ENCODE data around the gene XYLT1.

The XYLT1 gene

DNA sequence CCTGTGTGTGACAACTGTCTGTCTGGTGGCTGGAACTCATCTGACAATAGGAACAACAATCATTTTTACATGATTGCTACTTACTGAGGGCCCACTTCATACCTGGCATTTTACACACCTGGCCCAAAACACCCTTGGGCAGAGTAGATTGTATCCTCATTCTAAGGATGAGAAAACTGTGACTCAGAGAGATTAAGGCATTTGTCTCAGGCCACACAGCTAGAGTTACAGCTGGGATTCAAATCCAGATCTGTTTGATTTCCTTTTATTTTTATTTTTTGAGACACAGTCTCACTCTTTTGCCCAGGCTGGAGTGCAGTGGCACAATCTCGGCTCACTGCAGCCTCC lies 242.1 kb downstream of the XYLT1 start:
- no peak overlapping the region for H3K4ac ChIP-seq (ENCODE audit: low read depth, low read length)
- no peaks in the 10 kb centered on the region for H3K4me1 ChIP-seq (ENCODE audit: control insufficient read depth, low read depth, low read length)
- H3K79me2 ChIP-seq (ENCODE audit: control insufficient read depth, insufficient read depth, low read length) = no peaks in the 10 kb centered on the region
- no peak overlapping the region for H2BK15ac ChIP-seq (replicated peaks; ENCODE audit: low read depth)
- WGBS (ENCODE audit: extremely low coverage, insufficient coverage, low lambda C conversion rate) = no CpG with 5 or more reads among the region's 1 CpG
- H3K36me3 ChIP-seq (ENCODE audit: control insufficient read depth, insufficient read depth, low read length) = no peaks in the 10 kb centered on the region
- H4K8ac ChIP-seq (ENCODE audit: low read depth, low read length) = no peak overlapping the region
- no peak overlapping the region for H3K18ac ChIP-seq (ENCODE audit: low read length)
- H3K9ac ChIP-seq (ENCODE audit: low read length) = no peak overlapping the region
- no peak overlapping the region for H3K4me3 ChIP-seq (ENCODE audit: low read length)
- H2BK120ac ChIP-seq (ENCODE audit: low read depth, low read length) = no peak overlapping the region
- no peaks in the 10 kb centered on the region for H3K27me3 ChIP-seq (ENCODE audit: insufficient read depth, low read length, poor library complexity)
- no peak for DNase-seq
- no peak overlapping the region for H3K4me2 ChIP-seq (ENCODE audit: low read length)
- no peak overlapping the region for H3K23ac ChIP-seq (ENCODE audit: low read length)
- H3K27ac ChIP-seq (ENCODE audit: low read depth, low read length) = no peak overlapping the region
- no peak overlapping the region for H3K56ac ChIP-seq (ENCODE audit: low read length)
- no peak overlapping the region for H4K5ac ChIP-seq (ENCODE audit: low read length)
- no peak overlapping the region for H2BK5ac ChIP-seq (ENCODE audit: low read length)
- H3K79me1 ChIP-seq (ENCODE audit: low read length) = peaks cover 3% of the 10 kb centered on the region
- H2AK5ac ChIP-seq (ENCODE audit: low read length) = no peak overlapping the region

DNA sequence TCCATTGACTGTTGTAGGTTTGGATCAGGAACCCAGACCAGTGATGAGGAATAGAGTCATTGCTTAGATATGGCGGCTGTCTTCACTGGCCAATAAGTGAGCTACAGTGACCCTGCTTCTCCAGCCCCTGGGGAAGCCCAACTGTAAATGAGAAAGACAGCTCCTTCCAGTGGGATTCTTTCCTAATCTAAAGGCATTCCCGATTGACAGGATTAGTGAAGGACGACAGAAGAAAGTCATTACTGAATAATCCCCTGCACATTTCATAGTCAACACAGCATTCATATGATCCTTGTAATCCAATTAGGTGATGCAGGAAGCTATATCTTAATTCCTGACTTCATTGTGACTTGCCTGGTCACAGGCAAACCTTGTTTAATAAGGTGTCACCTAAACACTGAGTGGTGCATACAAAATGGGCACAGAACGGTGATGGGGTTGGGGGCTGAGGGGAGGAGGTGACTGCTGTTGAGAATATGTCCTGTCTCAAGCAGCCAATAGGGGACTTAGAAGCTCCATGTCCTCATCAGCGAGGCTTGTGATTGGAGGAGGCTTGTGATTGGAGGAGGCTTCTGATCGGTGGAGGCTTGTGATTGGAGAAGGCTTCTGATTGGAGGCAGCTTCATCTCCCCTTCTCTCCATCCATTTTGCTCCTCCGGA lies 242.6 kb downstream of the XYLT1 start:
- Histone ChIP-seq H2AK5ac (ENCODE audit: low read length) (no peak overlapping the region), H3K36me3 (ENCODE audit: control insufficient read depth, insufficient read depth, low read length) (no peaks in the 10 kb centered on the region), H3K4me3 (ENCODE audit: low read length) (no peak overlapping the region)

GRCh38 chr16:17227278-17227677 lies 243.5 kb downstream of the XYLT1 start:
- DNase-seq = peak; percentile 78
- Histone ChIP-seq H3K9ac (ENCODE audit: low read length) (no peak overlapping the region), H3K23ac (ENCODE audit: low read length) (no peak overlapping the region), H2BK120ac (ENCODE audit: low read depth, low read length) (no peak overlapping the region), H2BK5ac (ENCODE audit: low read length) (no peak overlapping the region), H3K36me3 (ENCODE audit: control insufficient read depth, insufficient read depth, low read length) (no peaks in the 10 kb centered on the region), H3K4me2 (ENCODE audit: low read length) (no peak overlapping the region), H3K4ac (ENCODE audit: low read depth, low read length) (no peak overlapping the region), H3K56ac (ENCODE audit: low read length) (no peak overlapping the region), H3K79me2 (ENCODE audit: control insufficient read depth, insufficient read depth, low read length) (no peaks in the 10 kb centered on the region), H3K27me3 (ENCODE audit: insufficient read depth, low read length, poor library complexity) (no peaks in the 10 kb centered on the region), H2AK5ac (ENCODE audit: low read length) (no peak overlapping the region), H2BK15ac (replicated peaks; ENCODE audit: low read depth) (no peak overlapping the region), H3K4me3 (ENCODE audit: low read length) (no peak overlapping the region), H4K8ac (ENCODE audit: low read depth, low read length) (no peak overlapping the region), H4K5ac (ENCODE audit: low read length) (no peak overlapping the region), H3K4me1 (ENCODE audit: control insufficient read depth, low read depth, low read length) (peaks cover 3% of the 10 kb centered on the region), H3K27ac (ENCODE audit: low read depth, low read length) (no peak overlapping the region), H3K18ac (ENCODE audit: low read length) (no peak overlapping the region), H3K79me1 (ENCODE audit: low read length) (peaks cover 3% of the 10 kb centered on the region)
- no CpG with 5 or more reads among the region's 2 CpGs for WGBS (ENCODE audit: extremely low coverage, insufficient coverage, low lambda C conversion rate)

More for the DNA sequence above, 242.6 kb downstream of the XYLT1 start:
- Histone ChIP-seq H3K4me1 (ENCODE audit: control insufficient read depth, low read depth, low read length) (no peaks in the 10 kb centered on the region), H3K79me2 (ENCODE audit: control insufficient read depth, insufficient read depth, low read length) (no peaks in the 10 kb centered on the region), H2BK15ac (replicated peaks; ENCODE audit: low read depth) (no peak overlapping the region), H4K8ac (ENCODE audit: low read depth, low read length) (no peak overlapping the region), H3K23ac (ENCODE audit: low read length) (no peak overlapping the region), H3K18ac (ENCODE audit: low read length) (no peak overlapping the region), H3K56ac (ENCODE audit: low read length) (no peak overlapping the region), H2BK5ac (ENCODE audit: low read length) (no peak overlapping the region), H3K9ac (ENCODE audit: low read length) (no peak overlapping the region), H3K79me1 (ENCODE audit: low read length) (peaks cover 3% of the 10 kb centered on the region), H3K4ac (ENCODE audit: low read depth, low read length) (no peak overlapping the region), H3K27me3 (ENCODE audit: insufficient read depth, low read length, poor library complexity) (no peaks in the 10 kb centered on the region), H3K27ac (ENCODE audit: low read depth, low read length) (no peak overlapping the region), H2BK120ac (ENCODE audit: low read depth, low read length) (no peak overlapping the region), H3K4me2 (ENCODE audit: low read length) (no peak overlapping the region), H4K5ac (ENCODE audit: low read length) (no peak overlapping the region)
- DNase-seq = peak; percentile 66
- WGBS (ENCODE audit: extremely low coverage, insufficient coverage, low lambda C conversion rate) = no CpG with 5 or more reads among the region's 7 CpGs

DNA sequence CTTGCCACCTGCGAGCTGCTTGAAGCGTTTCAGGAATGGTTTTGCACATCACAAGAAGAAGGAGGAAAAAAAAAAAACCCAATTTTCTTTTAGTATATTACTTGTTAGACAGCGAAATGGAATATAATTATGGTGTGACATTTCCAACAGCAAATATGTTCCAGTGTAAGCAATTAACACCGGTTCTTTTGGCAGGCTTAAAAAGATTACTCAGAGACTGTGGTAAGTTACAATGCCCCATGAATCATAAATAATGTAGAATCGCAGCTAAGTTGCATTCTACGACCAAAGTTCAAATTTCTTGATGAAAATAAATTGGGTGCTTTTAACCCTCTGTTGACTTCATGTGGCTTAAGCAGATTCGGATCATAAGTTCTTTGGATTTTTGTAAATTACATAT lies 245.2 kb downstream of the XYLT1 start:
- H3K9ac ChIP-seq (ENCODE audit: low read length) = no peak overlapping the region
- H3K56ac ChIP-seq (ENCODE audit: low read length) = no peak overlapping the region
- H2BK15ac ChIP-seq (replicated peaks; ENCODE audit: low read depth) = no peak overlapping the region
- DNase-seq = no peak
- H4K5ac ChIP-seq (ENCODE audit: low read length) = no peak overlapping the region
- H3K4me3 ChIP-seq (ENCODE audit: low read length) = no peak overlapping the region
- no peak overlapping the region for H4K8ac ChIP-seq (ENCODE audit: low read depth, low read length)
- H3K18ac ChIP-seq (ENCODE audit: low read length) = no peak overlapping the region
- no peak overlapping the region for H3K4ac ChIP-seq (ENCODE audit: low read depth, low read length)
- no peaks in the 10 kb centered on the region for H3K79me2 ChIP-seq (ENCODE audit: control insufficient read depth, insufficient read depth, low read length)
- H3K4me2 ChIP-seq (ENCODE audit: low read length) = no peak overlapping the region
- H3K27ac ChIP-seq (ENCODE audit: low read depth, low read length) = no peak overlapping the region
- H3K23ac ChIP-seq (ENCODE audit: low read length) = no peak overlapping the region
- H2AK5ac ChIP-seq (ENCODE audit: low read length) = no peak overlapping the region
- no CpG with 5 or more reads among the region's 7 CpGs for WGBS (ENCODE audit: extremely low coverage, insufficient coverage, low lambda C conversion rate)
- no peak overlapping the region for H2BK120ac ChIP-seq (ENCODE audit: low read depth, low read length)
- no peaks in the 10 kb centered on the region for H3K36me3 ChIP-seq (ENCODE audit: control insufficient read depth, insufficient read depth, low read length)
- H2BK5ac ChIP-seq (ENCODE audit: low read length) = no peak overlapping the region
- peaks cover 3% of the 10 kb centered on the region for H3K4me1 ChIP-seq (ENCODE audit: control insufficient read depth, low read depth, low read length)
- peaks cover 2% of the 10 kb centered on the region for H3K79me1 ChIP-seq (ENCODE audit: low read length)
- H3K27me3 ChIP-seq (ENCODE audit: insufficient read depth, low read length, poor library complexity) = no peaks in the 10 kb centered on the region

DNA sequence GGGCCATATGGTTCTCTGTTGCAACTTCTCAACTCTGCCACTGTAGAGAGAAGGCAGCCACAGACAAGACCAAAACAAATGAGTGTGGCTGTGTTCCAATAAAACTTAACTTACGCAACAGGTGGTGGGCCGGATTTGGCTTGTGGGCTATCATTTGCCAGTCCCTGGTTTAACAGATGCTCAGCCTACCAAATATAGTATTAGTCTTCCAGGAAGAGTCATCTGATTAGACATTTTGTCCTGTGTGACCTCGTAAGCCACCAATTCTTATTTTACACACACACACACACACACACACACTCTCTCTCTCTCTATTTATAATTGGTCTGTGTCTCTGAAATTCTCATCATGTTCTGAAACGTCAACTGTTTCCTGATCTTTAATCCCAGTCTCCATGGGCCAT lies 245.9 kb downstream of the XYLT1 start:
- H3K27me3 ChIP-seq (ENCODE audit: insufficient read depth, low read length, poor library complexity) = no peaks in the 10 kb centered on the region
- no peak overlapping the region for H4K5ac ChIP-seq (ENCODE audit: low read length)
- H3K79me2 ChIP-seq (ENCODE audit: control insufficient read depth, insufficient read depth, low read length) = no peaks in the 10 kb centered on the region
- no CpG with 5 or more reads among the region's 4 CpGs for WGBS (ENCODE audit: extremely low coverage, insufficient coverage, low lambda C conversion rate)
- no peak overlapping the region for H3K4me3 ChIP-seq (ENCODE audit: low read length)
- H2BK15ac ChIP-seq (replicated peaks; ENCODE audit: low read depth) = no peak overlapping the region
- H3K23ac ChIP-seq (ENCODE audit: low read length) = no peak overlapping the region
- H3K9ac ChIP-seq (ENCODE audit: low read length) = no peak overlapping the region
- H3K18ac ChIP-seq (ENCODE audit: low read length) = no peak overlapping the region
- no peak overlapping the region for H3K4ac ChIP-seq (ENCODE audit: low read depth, low read length)
- no peak overlapping the region for H3K4me2 ChIP-seq (ENCODE audit: low read length)
- no peak overlapping the region for H2AK5ac ChIP-seq (ENCODE audit: low read length)
- no peak overlapping the region for H2BK5ac ChIP-seq (ENCODE audit: low read length)
- H3K36me3 ChIP-seq (ENCODE audit: control insufficient read depth, insufficient read depth, low read length) = no peaks in the 10 kb centered on the region
- DNase-seq = no peak
- peaks cover 2% of the 10 kb centered on the region for H3K79me1 ChIP-seq (ENCODE audit: low read length)
- no peak overlapping the region for H3K27ac ChIP-seq (ENCODE audit: low read depth, low read length)
- no peak overlapping the region for H3K56ac ChIP-seq (ENCODE audit: low read length)
- no peak overlapping the region for H2BK120ac ChIP-seq (ENCODE audit: low read depth, low read length)
- peaks cover 3% of the 10 kb centered on the region for H3K4me1 ChIP-seq (ENCODE audit: control insufficient read depth, low read depth, low read length)
- no peak overlapping the region for H4K8ac ChIP-seq (ENCODE audit: low read depth, low read length)

- Histone ChIP-seq H3K9ac (ENCODE audit: low read length) (no peak overlapping the region), H3K4ac (ENCODE audit: low read depth, low read length) (no peak overlapping the region), H3K23ac (ENCODE audit: low read length) (no peak overlapping the region), H2AK5ac (ENCODE audit: low read length) (no peak overlapping the region), H3K27me3 (ENCODE audit: insufficient read depth, low read length, poor library complexity) (no peaks in the 10 kb centered on the region), H3K79me2 (ENCODE audit: control insufficient read depth, insufficient read depth, low read length) (no peaks in the 10 kb centered on the region), H3K18ac (ENCODE audit: low read length) (no peak overlapping the region), H2BK5ac (ENCODE audit: low read length) (no peak overlapping the region), H3K56ac (ENCODE audit: low read length) (no peak overlapping the region), H3K27ac (ENCODE audit: low read depth, low read length) (no peak overlapping the region), H4K8ac (ENCODE audit: low read depth, low read length) (no peak overlapping the region), H3K36me3 (ENCODE audit: control insufficient read depth, insufficient read depth, low read length) (no peaks in the 10 kb centered on the region), H4K5ac (ENCODE audit: low read length) (no peak overlapping the region), H3K4me3 (ENCODE audit: low read length) (no peak overlapping the region), H3K79me1 (ENCODE audit: low read length) (peaks cover 2% of the 10 kb centered on the region), H2BK15ac (replicated peaks; ENCODE audit: low read depth) (no peak overlapping the region), H2BK120ac (ENCODE audit: low read depth, low read length) (no peak overlapping the region), H3K4me1 (ENCODE audit: control insufficient read depth, low read depth, low read length) (peaks cover 3% of the 10 kb centered on the region), H3K4me2 (ENCODE audit: low read length) (no peak overlapping the region)
- DNase-seq = no peak
- no CpG with 5 or more reads among the region's 5 CpGs for WGBS (ENCODE audit: extremely low coverage, insufficient coverage, low lambda C conversion rate)
These were observed 246.4 kb downstream of the XYLT1 start for GRCh38 chr16:17224350-17224749.
